ENCODE data around the gene KRTAP21-3.

GRCh38 chr21:30719401-30719800 lies 824 bp upstream of the KRTAP21-3 start:
- TF ChIP-seq EZH2phosphoT487 (IDR thresholded peaks at IDR 0.05; ENCODE audit: borderline replicate concordance, low read depth, low read length) (no peak), CTCF (conservative IDR thresholded peaks at IDR 0.05; ENCODE audit: low read length) (no peak)
